Amygdala (tissue), 56 donors: ENCODE results near the gene CD244.
"Not testable (repeated sequence)": the region's sequence is repeated elsewhere in the genome, so short reads cannot be mapped to it uniquely, and the experiment has no call there.

Experiments used
- DNase-seq, 56 donors: peaks; one replicate each; lab custom pipeline; 2025; lab: John Stamatoyannopoulos, UW

The CD244 gene

GRCh38 chr1:160789051-160789701 lies 73.5 kb downstream of the CD244 start:
- DNase-seq = no peak

- not testable (repeated sequence) for DNase-seq
Measured at GRCh38 chr1:160782988-160783765, 79.5 kb downstream of the CD244 start.

GRCh38 chr1:160781914-160782689 lies 80.6 kb downstream of the CD244 start:
- no peak for DNase-seq

- no peak for DNase-seq
Measured at GRCh38 chr1:160781186-160781766, 81.4 kb downstream of the CD244 start.

- DNase-seq = no peak
Measured at GRCh38 chr1:160780398-160780755, 82.3 kb downstream of the CD244 start.
